ENCODE measurements around the gene CELF4.

GRCh38 chr18:37402735-37403099, 162.9 kb downstream of the CELF4 start:
- TF ChIP-seq TAF1 (IDR thresholded peaks at IDR 0.05; ENCODE audit: low read depth, low read length) (no peak), POLR2AphosphoS5 (IDR thresholded peaks at IDR 0.05; ENCODE audit: low read depth, low read length) (no peak)

Data from GM12891 (cell line).